GM10266 (cell line): ENCODE data around the gene PDE6G.

Experiments used
- DNase-seq: peaks from one replicate; pipeline ENCODE4 v3.0.0; 2012; ENCODE audit errors: extremely low spot score
- TF ChIP-seq, protein P1 (sequence below): IDR thresholded peaks from 2 replicates; pipeline ENCODE4 v1.5.1; 2012; ENCODE audit warnings: mild to moderate bottlenecking, low read depth; ENCODE audit not compliant: control insufficient read depth, insufficient read depth; ENCODE audit errors: missing control alignments

PDE6G gene

DNA sequence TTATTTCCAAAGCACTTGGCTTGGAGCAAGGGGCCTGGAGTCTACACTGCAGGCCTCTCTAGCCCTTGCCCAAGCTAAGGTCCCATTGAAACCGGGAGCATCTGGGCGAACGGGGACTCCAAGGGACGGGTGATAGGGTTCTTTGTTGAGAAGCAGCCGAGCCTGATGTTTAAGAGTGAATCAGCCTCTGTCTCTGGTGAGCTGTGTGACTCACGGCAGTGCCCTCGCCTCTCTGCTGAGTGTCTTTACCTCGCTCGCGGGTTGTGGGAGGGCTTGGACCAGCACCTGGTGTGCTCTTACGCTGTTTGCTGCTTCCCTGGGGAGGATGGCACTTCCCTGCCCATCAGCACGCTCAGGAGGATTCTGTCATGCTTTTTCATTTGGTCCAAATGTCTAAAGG lies 28.8 kb upstream of the PDE6G start:
- DNase-seq: peak; percentile 26
- TF ChIP-seq, protein P1, sequence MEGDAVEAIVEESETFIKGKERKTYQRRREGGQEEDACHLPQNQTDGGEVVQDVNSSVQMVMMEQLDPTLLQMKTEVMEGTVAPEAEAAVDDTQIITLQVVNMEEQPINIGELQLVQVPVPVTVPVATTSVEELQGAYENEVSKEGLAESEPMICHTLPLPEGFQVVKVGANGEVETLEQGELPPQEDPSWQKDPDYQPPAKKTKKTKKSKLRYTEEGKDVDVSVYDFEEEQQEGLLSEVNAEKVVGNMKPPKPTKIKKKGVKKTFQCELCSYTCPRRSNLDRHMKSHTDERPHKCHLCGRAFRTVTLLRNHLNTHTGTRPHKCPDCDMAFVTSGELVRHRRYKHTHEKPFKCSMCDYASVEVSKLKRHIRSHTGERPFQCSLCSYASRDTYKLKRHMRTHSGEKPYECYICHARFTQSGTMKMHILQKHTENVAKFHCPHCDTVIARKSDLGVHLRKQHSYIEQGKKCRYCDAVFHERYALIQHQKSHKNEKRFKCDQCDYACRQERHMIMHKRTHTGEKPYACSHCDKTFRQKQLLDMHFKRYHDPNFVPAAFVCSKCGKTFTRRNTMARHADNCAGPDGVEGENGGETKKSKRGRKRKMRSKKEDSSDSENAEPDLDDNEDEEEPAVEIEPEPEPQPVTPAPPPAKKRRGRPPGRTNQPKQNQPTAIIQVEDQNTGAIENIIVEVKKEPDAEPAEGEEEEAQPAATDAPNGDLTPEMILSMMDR: no peak

DNA sequence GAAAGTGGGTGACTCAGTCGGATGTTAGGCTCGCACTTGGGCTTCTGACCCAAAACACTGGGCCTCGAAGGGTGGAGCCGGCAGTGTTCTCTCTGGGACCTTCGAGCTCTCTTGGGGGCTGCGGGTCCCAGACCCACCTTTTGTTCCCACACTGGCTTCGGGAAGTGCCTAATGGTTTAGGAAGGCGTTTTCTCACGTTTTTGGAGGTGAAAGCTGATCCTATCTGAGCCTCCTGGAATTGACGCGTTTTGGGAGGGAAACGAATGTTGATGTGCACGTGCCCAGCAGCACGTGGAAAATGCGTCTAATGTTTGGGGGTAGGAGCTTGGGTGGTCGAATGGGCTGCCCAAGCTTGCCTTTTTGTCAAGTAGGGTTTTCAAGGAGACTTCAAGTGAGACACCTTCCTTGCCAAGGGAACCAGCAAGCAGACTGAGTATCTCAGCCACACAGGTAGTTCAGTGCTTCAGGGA lies 28.1 kb upstream of the PDE6G start:
- TF ChIP-seq, protein P1: no peak
- peak; percentile 40 for DNase-seq

DNA sequence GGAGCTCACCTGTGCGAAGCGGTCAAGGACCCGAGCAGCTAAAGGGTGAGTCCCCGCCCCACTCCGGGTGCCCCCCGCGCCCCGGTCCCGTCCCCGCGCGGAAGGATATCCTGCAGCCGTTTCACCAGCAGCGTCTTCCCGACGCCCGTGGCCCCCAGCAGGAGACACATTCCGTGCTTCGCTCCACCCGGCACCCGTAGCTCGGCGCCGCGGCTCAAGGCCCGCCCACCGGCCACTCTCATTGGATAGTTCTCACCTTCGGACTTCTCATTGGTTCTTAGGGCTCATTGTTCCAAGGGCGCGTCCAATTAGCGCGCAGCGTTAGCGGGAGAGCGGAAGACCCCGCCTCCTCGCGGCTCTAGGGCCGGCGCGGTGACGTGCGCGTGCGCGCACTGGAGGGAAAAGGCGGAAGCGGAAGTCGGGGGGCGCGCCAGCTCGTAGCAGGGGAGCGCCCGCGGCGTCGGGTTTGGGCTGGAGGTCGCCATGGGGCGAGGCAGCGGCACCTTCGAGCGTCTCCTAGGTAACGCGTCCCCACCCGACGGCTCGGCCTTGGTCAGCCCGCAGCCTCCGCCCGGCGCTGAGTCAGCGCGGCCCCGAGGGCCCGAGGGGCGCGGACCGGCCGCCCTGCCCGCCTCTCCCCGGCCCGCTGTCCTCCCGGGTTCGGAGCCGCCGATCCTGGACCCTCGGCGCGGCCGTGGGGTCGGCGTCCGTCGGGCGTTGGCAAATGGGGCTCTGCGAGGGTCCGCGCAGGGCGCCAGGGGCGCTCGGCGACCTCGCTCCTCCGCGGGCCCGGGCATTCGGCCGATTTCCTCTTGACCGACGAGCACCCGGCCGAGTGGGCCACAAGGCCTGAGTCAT lies 27.5 kb upstream of the PDE6G start, which contains the start of the genes ARL16 and HGS:
Gene ARL16, minus strand, starts transcription at position 214 of the 858 bp plus-strand sequence. Its CDS starts 44 bp downstream, at position 170.
Gene HGS, plus strand, starts transcription at position 428 of the 858 bp plus-strand sequence. Its CDS starts 56 bp downstream, at position 484.
- DNase-seq: peak; percentile 100
- TF ChIP-seq, protein P1: no peak

DNA sequence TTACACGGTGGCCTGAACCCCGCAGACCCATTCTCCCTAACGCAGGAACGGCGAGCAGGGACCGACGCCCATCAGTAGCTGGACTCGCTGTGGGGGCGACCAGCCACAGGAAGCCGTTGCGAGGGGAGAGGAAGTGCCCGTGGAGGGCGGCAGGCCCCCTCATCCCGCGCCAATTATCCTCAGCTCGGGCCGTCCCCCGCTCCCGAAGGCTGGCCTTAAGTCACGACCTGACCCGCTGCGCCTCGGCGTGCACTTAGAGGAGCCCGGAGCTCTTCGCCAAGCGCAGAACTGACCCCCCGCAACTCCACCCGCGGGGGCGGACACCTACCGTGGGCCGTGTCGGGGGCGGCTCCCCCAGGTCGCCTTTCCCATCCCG lies 26.9 kb upstream of the PDE6G start:
- DNase-seq: peak; percentile 40
- TF ChIP-seq, protein P1: no peak

DNA sequence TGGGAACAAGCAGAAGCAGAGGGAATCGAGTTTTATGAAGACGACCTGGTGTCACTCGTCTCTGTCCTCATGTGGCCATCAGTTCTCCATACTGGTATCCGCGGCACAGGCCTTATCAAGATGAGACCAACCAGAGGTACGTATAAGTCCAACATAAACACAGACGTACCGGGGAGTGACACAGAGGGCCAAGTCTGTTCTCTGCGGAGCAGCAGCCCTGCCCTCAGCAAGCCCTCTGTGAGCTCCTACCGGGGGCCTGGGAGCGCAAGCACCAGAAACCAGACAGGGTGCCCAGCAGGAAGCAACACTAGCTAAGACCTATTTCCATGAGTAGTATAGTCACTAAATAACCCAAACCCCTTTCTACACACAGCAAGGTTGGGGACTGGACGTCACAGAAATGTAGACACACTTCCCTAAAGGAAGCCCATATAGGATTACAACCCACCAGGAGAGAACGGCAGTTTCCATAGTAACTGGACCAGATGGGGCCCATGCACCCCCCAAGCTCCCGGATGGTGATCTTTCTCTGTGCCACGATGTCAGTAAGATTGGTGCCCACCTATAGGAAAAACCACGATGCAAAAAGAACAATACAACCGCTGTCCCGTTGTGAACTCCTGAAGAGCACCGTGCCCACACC lies 26.3 kb upstream of the PDE6G start:
- DNase-seq: no peak

DNA sequence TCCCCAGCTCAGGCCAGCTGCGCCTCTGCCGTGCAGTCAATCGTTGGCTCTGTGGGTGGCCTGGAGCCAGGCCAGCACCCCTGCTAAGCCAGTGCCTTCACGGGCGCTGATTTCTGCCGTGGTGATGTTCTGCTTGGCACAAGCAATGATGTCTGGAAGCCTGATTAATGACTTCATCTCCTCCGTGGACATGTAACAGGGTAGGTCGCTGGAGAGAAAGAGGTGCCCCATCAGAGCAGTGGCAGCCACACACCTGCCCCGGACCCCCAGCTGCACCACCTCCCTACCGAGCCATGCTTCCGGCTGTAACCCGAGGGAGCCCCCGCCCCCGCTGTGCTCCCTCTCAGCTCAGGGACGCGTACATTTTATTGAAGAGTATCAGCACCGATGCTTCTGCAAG lies 25.3 kb upstream of the PDE6G start:
- no peak for DNase-seq
- TF ChIP-seq, protein P1: no peak

More for the DNA sequence above, 26.3 kb upstream of the PDE6G start:
- TF ChIP-seq, protein P1: no peak

DNA sequence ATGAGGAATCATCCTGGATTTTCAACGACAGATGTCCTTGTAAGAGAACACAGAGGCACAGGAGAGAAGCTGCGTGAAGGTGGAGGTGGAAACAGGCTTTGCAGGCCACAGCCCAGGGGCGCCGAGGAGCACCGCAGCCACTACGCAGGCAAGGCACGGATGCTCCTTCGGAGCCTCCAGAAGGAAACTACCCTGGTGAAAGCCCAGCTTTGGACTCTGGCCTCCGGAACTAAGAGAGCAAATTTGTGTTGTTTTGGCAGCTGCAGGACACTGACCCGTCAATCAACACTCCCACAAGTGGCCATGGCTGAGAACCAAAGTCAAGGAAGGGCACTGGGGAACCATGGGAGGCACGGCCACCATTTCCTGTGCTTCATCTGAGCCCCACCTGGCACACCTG lies 23.8 kb upstream of the PDE6G start:
- DNase-seq: no peak
- TF ChIP-seq, protein P1: no peak
